Ovary (tissue), 3 donors: ENCODE measurements around the gene ERMARD.

Source experiments
- CTCF ChIP-seq, 3 donors: fragments of 450-650 bp in 2 of 3; fragments of 200-600 bp in 1 of 3; IDR thresholded peaks; one replicate each; pipeline versions ENCODE4 v1.5.1 to v1.8.0; 2016 to 2022; ENCODE audit warnings: antibody characterized with exemption in 3 of 3, mild to moderate bottlenecking in 1 of 3
- EP300 ChIP-seq: sonication (generic); formaldehyde crosslinking; IDR thresholded peaks from one replicate; pipeline ENCODE4 v1.6.1; 2017; ENCODE audit warnings: antibody characterized with exemption
- POLR2A ChIP-seq: fragments of 450-650 bp; IDR thresholded peaks from one replicate; pipeline ENCODE4 v1.6.1; 2017; ENCODE audit warnings: antibody characterized with exemption, mild to moderate bottlenecking, moderate library complexity
- donor health status: DM: no; HTN: no; CAD: no.

- TF ChIP-seq POLR2A: no peak
- no peak for TF ChIP-seq EP300
- no peak for TF ChIP-seq CTCF (IDR thresholded peaks at IDR 0.05)
Observed at GRCh38 chr6:169800116-169800667, 48.8 kb downstream of the ERMARD start.
